CD4-positive, alpha-beta T cell treated with Interferon gamma for 1 hour (primary cell): ENCODE measurements around the gene EGFL8.
"Not testable (repeated sequence)": the region's sequence is repeated elsewhere in the genome, so short reads cannot be mapped to it uniquely, and the experiment has no call there.

Experiments used
- DNase-seq: peaks from one replicate; pipeline ENCODE4 v3.0.0-alpha.2; 2020

Gene EGFL8

DNA sequence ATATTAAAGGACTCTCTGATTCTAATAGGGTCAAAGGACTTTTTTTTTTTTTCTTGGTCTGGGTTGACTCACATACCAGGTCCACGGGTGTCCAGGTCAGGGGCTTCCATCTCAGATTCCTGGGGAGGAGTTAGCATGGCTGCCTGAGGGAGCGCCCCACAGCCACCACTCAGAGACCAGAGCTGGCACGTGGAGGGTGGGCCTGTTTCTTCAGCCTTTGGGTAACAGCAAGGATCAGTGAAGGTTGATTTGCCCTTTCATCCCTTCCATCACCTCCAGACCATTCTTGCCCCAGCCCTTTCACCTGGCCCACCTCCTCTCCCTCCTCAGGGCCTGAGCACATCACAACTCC lies 33.9 kb downstream of the EGFL8 start:
- DNase-seq = no peak

DNA sequence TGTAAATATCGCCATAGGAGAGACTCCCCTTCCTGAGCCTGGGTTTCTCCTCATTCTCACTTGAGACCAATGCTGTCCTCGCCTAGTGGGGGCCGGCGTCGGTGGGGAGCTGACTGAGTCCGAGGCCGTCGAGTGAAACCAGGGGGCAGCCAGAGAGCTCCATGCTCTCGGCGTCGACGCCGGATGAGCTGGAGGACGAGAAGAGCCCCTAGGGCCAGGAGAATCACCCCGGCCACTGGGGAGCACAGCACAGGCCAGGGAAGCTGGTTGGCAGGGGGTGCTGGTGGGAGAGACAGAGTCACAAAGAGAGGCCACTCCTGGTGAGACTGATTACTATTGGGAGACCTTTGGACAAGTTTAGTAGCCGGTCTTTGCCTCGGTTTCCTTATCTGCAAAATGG lies 34.5 kb downstream of the EGFL8 start:
- DNase-seq = no peak

DNA sequence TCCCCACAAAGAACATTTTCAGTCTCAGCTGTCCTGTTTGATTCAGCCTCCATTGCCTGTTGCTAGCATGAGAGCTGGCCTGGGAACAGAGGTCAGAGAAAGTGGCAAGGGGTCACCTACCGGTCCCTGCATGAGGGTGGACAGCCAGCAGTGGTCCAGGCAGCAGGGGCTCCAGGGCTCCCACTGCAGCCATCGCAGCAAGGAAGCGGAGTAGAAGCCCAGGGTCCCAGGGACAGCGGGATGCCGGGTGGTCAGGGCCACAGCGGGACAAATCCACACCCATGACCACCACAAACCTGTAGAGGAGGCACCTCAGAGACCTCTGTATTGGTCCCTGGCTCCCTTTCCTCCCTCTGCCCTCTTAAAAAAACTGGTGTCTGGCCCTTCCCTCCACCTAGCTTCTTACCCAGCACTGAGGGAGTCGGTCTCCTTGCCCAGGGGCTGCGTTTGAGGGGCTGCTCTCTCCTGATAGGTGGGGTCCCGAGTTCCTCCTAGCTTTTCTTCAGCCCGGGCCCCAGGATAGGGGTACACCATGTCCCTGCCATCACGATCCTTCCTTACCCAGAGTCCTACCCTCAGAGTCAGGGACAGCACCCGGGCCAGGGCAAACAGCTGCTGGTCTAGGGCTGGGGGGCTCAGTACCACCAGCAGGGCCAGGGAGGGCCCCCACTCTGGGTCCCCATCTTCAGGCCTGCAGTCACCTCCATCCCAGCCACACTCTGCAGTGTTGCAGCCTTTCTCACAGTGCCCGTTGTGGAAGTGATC lies 36.5 kb downstream of the EGFL8 start:
- DNase-seq = no peak

DNA sequence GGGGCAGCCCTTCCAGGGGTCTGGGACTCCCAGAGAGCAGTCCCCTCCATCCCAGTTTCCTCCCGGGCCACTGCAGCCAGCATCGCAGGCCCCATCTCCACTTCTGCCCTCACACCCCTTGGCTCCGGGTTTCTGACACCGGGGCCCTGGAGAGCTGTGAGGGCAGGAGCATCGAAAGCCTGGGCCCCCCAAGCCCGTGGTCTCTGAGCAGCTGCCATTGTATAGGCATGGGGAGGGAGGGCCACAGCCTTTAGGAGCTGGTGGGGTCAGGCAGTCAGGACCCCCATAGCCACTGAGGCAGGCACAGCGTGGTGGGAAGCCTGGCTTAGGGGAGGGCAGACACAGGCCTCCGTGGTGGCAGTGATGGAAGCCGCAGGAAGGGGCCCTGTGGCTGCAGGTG lies 37.8 kb downstream of the EGFL8 start:
- no peak for DNase-seq

DNA sequence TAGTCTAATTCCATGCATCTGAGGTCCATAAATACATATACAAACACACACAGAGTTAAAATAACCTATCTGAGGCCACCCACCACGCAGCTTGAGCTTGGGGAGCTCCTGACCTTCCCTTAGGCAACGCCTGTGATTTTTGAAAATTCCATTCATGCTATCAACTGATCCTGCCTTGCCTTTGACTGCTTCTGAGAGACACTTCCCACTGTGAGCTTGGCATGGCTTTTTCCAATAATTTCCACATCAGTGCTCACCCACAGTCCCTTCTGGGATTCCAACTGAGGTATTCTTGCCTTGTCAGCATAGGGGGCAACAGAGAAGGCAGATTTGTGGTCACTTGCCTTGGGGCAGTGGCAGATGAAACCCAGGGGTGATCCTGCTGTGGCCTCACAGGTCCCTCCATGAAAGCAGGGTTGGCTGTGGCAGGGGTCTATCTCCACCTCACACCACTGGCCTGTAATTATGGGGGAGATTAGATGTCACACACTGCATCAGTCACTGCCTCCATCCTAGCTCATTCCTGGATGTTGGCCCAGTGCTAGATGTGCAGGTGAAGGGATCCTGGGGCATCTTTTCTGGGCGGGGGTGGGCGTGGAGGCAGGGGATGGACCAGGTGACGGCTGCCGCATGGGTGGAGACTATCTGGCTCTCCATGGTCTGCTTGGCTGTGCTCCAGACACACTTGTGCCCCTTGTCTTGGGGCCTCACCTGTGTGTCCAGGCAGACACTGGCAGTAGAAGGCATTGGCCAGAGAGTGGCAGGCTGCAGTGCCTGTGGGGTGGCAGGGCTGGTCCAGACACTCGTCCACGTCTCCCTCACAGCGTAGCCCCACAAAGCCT lies 39.3 kb downstream of the EGFL8 start:
- no peak for DNase-seq

DNA sequence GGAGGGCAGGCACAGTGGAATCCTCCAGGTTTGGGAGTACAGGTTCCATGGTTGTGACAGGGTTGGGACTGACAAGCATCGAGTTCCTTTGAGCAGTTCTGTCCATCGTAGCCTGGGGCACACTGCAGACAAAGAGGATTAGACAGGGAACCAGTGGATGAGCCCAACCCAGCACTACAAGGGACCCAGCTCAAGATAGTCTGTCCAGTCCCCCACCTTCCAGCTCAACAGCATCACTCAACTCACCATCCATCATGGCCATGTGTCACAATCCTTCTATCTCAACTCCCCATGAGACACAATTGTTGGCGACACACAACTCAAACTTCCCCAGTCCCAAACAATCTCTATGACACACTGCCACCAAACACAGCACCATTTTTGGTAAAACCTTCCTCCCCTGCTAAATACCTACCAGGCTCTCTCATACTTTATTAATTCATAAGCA lies 39.9 kb downstream of the EGFL8 start:
- DNase-seq = no peak

DNA sequence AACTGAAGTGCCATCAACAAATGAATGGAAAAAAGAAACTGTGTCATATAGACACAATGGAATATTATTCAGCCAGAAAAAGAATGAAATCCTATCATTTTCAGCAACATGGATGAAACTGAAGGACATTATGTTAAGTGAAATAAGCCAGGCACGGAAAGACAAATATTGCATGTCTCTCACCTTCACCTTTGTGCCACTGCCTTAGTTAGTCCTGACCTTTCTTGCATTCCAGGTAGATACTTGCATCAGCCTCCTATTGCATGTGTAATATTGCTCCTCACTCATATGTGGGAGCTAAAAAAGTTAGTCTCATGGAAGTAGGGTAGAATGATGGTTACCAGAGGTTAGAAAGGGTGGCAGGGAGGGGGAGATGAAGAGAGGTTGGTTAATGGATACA lies 44.6 kb downstream of the EGFL8 start:
- DNase-seq = no peak

DNA sequence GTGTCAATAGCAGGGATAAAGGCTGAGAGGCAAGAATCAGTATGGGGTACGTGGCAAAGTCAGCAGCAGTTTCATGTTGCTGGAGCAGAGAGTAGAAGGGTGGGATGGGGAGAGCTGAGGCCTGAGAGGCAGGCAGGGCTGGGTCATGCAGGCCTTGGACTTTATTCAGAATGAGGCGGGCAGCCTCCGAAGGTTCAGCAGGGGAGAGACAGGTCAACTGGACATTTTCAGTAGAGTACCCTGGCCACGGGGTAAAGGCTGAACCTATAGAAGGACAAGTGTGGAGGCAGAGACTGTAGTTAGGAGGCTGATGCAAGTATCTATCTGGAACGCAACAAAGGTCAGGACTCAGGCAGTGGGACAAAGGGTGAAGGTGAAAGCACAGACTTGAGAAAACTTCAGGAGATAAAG lies 45.8 kb downstream of the EGFL8 start:
- no peak for DNase-seq

DNA sequence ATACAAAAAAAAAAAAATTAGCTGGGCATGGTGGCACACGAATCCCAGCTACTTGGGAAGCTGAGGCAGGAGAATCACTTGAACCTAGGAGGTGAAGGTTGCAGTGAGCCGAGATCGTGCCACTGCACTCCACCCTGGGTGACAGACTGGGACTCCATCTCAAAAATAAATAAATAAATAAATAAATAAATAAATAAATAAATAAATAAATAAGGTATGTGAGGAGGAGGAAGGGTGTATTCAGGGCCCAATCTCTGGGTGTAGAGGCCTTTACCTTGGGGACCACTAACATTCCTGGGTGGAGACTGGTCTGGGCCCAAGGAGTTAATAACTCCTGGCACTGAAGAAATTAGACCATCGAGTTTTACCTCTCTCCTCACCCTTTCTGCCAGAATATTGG lies 47.0 kb downstream of the EGFL8 start:
- not testable (repeated sequence) for DNase-seq

DNA sequence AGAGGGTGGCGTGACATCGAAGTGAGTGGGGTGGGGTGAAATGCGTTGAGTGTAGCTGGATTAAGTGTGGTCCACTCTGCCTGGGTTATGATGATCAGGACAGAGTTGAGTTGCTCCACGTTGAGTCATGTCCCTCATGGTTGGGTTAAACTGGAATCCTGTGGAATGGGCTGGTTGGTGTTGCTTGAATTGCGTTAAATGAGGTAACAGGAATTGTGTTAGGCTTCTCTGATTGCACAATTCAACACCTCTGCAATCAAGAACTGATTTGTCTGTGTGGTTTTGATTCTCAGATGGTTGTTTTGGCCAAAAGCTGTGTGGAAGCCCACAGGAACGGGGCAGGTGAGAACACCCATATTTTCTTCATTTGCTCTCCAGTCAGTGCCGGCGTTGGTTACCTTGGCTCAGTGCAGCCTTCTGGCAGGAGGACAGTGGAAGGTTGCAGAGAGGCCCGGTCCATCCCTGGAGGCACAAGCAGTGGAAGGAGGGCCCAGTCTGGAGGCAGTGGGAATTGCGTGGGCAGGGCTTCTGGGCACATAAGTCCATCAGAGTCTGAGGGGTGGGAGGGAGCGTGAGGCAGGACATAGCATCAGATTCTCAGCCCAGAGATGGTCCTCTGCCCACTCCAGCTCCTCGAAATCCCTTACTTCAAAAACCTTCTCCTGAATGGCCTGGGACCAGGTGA lies 47.8 kb downstream of the EGFL8 start:
- no peak for DNase-seq

DNA sequence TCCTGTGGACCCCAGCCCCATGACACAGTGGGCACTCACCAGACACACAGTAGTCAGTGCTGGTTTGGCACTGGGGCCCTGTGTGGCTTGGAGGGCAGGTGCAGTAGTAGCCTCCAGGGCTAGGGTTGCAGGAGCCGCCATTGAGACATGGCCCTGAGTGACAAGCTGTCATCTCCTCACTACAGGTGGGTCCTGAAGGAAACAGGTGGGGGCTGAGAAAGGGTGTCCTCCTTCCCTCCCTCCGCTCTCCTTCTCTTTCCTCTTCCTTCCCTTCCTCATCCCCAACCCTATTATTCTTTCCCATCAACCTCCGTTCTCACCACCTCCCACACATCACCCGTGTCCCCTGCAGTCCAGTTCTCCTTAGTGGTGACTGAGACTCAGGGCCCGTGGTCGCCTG lies 49.3 kb downstream of the EGFL8 start:
- DNase-seq = no peak

DNA sequence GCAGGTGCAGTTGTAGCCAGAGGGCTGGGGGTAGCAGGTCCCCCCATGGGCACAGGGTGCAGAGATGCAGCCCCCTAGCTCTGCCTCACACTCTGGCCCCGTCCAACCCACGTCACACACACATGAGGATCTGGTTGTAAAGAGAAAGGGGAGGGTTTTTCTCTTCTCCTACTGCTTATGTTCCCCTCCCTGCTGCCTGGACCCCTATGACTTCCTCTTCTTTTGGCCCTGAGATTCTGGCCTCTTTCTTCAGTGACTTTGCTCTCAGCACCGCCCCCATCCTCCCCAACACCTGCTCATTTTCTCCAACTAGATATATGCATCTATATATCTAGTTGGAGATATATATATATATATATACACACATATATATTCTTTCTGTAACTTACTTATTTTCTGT lies 49.7 kb downstream of the EGFL8 start:
- DNase-seq = no peak

DNA sequence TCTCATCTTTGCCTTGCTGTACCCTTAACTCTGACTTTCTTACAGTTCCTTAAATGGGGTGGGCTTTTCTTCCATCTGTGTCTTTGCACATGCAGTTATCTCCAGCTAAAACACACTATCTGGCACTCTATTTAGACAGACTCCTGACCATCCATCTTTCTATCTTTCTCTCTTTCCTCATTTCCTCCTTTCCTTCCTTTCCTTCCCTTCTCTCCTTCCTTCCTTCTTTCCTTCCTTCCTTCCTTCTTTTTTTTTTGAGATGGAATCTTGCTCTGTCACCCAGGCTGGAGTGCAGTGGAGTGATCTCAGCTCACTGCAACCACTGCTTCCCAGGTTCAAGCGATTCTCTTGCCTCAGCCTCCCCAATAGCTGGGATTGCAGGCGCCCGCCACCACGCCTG lies 51.2 kb downstream of the EGFL8 start:
- no peak for DNase-seq

DNA sequence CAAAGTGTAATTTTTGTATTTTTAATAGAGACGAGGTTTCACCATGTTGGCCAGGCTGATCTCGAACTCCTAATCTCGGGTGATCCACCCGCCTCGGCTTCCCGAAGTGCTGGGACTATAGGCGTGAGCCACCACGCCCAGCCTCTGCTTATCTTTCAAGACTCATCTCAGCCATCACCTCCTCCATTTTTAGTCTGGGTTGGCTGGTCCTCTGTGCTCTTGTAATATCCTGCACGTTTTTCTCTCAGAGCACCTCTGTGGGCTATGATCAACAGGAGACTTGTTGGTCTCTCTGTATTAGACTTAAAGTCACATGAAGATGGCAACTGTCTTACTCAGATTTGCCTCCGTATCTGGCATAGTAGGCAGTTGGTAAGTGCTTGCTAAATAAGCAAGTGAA lies 51.9 kb downstream of the EGFL8 start:
- DNase-seq = no peak

DNA sequence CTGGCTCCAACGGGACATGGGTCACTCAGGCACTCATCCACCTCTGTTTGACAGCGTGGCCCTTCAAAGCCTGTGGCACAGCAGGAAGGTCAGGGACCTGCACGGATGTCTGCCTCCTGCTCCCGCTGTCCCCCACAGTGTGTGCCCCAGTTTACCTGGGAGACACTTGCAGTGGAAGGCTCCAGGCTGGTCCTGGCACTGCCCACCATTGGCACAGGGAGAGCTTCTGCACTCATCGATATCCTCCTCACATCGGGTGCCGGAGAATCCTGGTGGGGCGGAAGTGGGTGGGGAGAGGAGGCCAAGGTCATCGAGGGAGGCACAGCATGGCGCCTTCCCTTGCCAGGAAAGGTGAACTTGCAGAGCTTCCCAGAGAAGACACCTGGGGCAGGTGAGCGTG lies 52.6 kb downstream of the EGFL8 start:
- DNase-seq = no peak
